ENCODE measurements around the gene PLA2R1. TPM values are rescaled to one million over a fixed set of nuclear protein-coding genes. Genes with fewer than 3 reads are reported as not detected.

PLA2R1 gene
- total RNA-seq, 1 donor from 2014 or later = 9.3 TPM

- TF ChIP-seq CTCF (IDR thresholded peaks at IDR 0.05) = no peak
- H3K27ac ChIP-seq = no peak overlapping the region
- H3K4me1 ChIP-seq = no peaks in the 10 kb centered on the region
- H3K27me3 ChIP-seq = no peaks in the 10 kb centered on the region
- no peak overlapping the region for H3K4me3 ChIP-seq
- H3K36me3 ChIP-seq = no peaks in the 10 kb centered on the region
- H3K9me3 ChIP-seq = no peaks in the 10 kb centered on the region
- no peak for DNase-seq (ENCODE audit: low spot score in 2 of 2)
- intact Hi-C loops (cut with DNase I) = no loop called here
Measured at GRCh38 chr2:159900343-159900742, 162.1 kb downstream of the PLA2R1 start.

- no peak for DNase-seq (ENCODE audit: low spot score in 2 of 2)
- H3K4me1 ChIP-seq = no peaks in the 10 kb centered on the region
- no peaks in the 10 kb centered on the region for H3K27me3 ChIP-seq
- H3K27ac ChIP-seq = no peak overlapping the region
- no peak for TF ChIP-seq CTCF (IDR thresholded peaks at IDR 0.05)
- no peaks in the 10 kb centered on the region for H3K36me3 ChIP-seq
- intact Hi-C loops (cut with DNase I) = no loop called here
- H3K4me3 ChIP-seq = no peak overlapping the region
- no peaks in the 10 kb centered on the region for H3K9me3 ChIP-seq
Measured at GRCh38 chr2:159898441-159898840, 164.0 kb downstream of the PLA2R1 start.

- Histone ChIP-seq H3K27ac (no peak overlapping the region), H3K4me1 (no peaks in the 10 kb centered on the region), H3K4me3 (no peak overlapping the region), H3K36me3 (no peaks in the 10 kb centered on the region), H3K27me3 (no peaks in the 10 kb centered on the region), H3K9me3 (no peaks in the 10 kb centered on the region)
- intact Hi-C loops (cut with DNase I) = no loop called here
- no peak for DNase-seq (ENCODE audit: low spot score in 2 of 2)
- TF ChIP-seq CTCF (IDR thresholded peaks at IDR 0.05) = no peak
Measured at GRCh38 chr2:159897720-159898119, 164.7 kb downstream of the PLA2R1 start.

GRCh38 chr2:159897081-159897480 is 165.3 kb downstream of the PLA2R1 start:
- no peaks in the 10 kb centered on the region for H3K27me3 ChIP-seq
- H3K36me3 ChIP-seq = no peaks in the 10 kb centered on the region
- DNase-seq (ENCODE audit: low spot score in 2 of 2) = no peak
- no peak overlapping the region for H3K4me3 ChIP-seq
- H3K9me3 ChIP-seq = no peaks in the 10 kb centered on the region
- no peak for TF ChIP-seq CTCF (IDR thresholded peaks at IDR 0.05)
- intact Hi-C loops (cut with DNase I) = no loop called here
- H3K27ac ChIP-seq = no peak overlapping the region
- no peaks in the 10 kb centered on the region for H3K4me1 ChIP-seq

- Histone ChIP-seq H3K4me1 (no peaks in the 10 kb centered on the region), H3K27ac (no peak overlapping the region), H3K36me3 (no peaks in the 10 kb centered on the region), H3K27me3 (no peaks in the 10 kb centered on the region), H3K9me3 (no peaks in the 10 kb centered on the region), H3K4me3 (no peak overlapping the region)
- no peak for DNase-seq (ENCODE audit: low spot score in 2 of 2)
- intact Hi-C loops (cut with DNase I) = no loop called here
- TF ChIP-seq CTCF (IDR thresholded peaks at IDR 0.05) = no peak
Measured at GRCh38 chr2:159895258-159896065, 167.0 kb downstream of the PLA2R1 start.

Data from ascending aorta (tissue), 2 donors.